Measurements from ENCODE around the gene CFAP206.

CFAP206 gene

GRCh38 chr6:87407561-87407900 is 241 bp upstream of the CFAP206 start:
- peak overlapping the region; percentile 73 for H3K4me3 ChIP-seq (ENCODE audit: low read depth, low read length)
- TF ChIP-seq, protein P1, sequence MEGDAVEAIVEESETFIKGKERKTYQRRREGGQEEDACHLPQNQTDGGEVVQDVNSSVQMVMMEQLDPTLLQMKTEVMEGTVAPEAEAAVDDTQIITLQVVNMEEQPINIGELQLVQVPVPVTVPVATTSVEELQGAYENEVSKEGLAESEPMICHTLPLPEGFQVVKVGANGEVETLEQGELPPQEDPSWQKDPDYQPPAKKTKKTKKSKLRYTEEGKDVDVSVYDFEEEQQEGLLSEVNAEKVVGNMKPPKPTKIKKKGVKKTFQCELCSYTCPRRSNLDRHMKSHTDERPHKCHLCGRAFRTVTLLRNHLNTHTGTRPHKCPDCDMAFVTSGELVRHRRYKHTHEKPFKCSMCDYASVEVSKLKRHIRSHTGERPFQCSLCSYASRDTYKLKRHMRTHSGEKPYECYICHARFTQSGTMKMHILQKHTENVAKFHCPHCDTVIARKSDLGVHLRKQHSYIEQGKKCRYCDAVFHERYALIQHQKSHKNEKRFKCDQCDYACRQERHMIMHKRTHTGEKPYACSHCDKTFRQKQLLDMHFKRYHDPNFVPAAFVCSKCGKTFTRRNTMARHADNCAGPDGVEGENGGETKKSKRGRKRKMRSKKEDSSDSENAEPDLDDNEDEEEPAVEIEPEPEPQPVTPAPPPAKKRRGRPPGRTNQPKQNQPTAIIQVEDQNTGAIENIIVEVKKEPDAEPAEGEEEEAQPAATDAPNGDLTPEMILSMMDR (IDR thresholded peaks at IDR 0.05; ENCODE audit: low read depth, low read length): no peak
- TF ChIP-seq POLR2A (IDR thresholded peaks at IDR 0.05; ENCODE audit: extremely low read depth, insufficient read length) (no peak), MYC (IDR thresholded peaks at IDR 0.05; ENCODE audit: low read depth, low read length) (no peak), MAX (IDR thresholded peaks at IDR 0.05; ENCODE audit: low read depth, low read length) (no peak)
- DNase-seq (ENCODE audit: low read depth): no peak

DNA sequence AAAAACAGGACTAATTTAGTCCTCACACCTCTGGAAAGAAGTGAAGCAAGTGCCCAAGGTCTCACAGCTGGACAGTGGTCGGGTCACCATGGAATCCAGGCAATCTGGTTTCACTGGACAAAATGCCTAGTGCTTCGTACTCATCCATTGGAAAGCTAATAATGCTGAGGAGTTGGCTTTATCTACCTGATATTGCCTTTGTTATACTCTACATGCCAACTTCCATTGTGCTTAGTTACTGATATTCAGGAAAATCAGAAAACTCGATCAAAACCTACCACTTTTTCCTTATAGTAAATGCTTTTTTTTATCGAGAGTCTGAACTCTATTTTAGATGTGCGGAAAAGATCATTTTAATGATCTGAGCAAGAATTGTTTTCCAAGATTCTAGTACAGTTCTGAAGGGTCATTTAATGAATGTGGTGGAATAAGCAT is 966 bp downstream of the CFAP206 start:
- H3K4me3 ChIP-seq (ENCODE audit: low read depth, low read length): peak overlapping the region; percentile 73
- no peak for DNase-seq (ENCODE audit: low read depth)
- TF ChIP-seq MAX (IDR thresholded peaks at IDR 0.05; ENCODE audit: low read depth, low read length) (no peak), MYC (IDR thresholded peaks at IDR 0.05; ENCODE audit: low read depth, low read length) (no peak), POLR2A (IDR thresholded peaks at IDR 0.05; ENCODE audit: extremely low read depth, insufficient read length) (no peak)
- TF ChIP-seq, protein P1 (IDR thresholded peaks at IDR 0.05; ENCODE audit: low read depth, low read length): no peak

- no peak for TF ChIP-seq MAX (IDR thresholded peaks at IDR 0.05; ENCODE audit: low read depth, low read length)
- TF ChIP-seq, protein P1 (IDR thresholded peaks at IDR 0.05; ENCODE audit: low read depth, low read length): no peak
- no peak for TF ChIP-seq MYC (IDR thresholded peaks at IDR 0.05; ENCODE audit: low read depth, low read length)
- no peak for TF ChIP-seq POLR2A (IDR thresholded peaks at IDR 0.05; ENCODE audit: extremely low read depth, insufficient read length)
- DNase-seq (ENCODE audit: low read depth): no peak
- H3K4me3 ChIP-seq (ENCODE audit: low read depth, low read length): no peak overlapping the region
Observed at GRCh38 chr6:87419266-87419665, 11.5 kb downstream of the CFAP206 start.

DNA sequence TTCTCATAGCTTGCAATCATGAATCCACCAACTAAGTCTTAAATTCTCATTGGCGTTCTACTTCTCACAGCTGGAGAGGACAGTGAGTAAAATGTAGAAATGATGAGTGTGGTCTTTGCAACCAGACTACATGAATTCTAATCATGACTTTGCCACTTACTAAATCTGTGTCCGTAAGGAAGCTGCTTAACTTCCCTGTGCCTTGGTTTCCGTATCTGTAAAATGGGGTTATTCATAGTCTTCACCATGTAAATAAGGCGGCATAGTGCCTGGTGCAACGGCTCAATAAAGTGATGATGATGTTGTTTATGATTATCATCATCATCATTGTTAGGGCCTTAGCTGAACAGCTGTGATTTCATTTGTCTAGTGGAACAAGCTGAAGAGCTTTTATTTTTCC is 12.6 kb downstream of the CFAP206 start:
- TF ChIP-seq MYC (IDR thresholded peaks at IDR 0.05; ENCODE audit: low read depth, low read length) (no peak), MAX (IDR thresholded peaks at IDR 0.05; ENCODE audit: low read depth, low read length) (no peak), POLR2A (IDR thresholded peaks at IDR 0.05; ENCODE audit: extremely low read depth, insufficient read length) (no peak)
- TF ChIP-seq, protein P1 (IDR thresholded peaks at IDR 0.05; ENCODE audit: low read depth, low read length): no peak
- no peak for DNase-seq (ENCODE audit: low read depth)
- no peak overlapping the region for H3K4me3 ChIP-seq (ENCODE audit: low read depth, low read length)

- no peak for DNase-seq (ENCODE audit: low read depth)
- no peak overlapping the region for H3K4me3 ChIP-seq (ENCODE audit: low read depth, low read length)
- no peak for TF ChIP-seq MYC (IDR thresholded peaks at IDR 0.05; ENCODE audit: low read depth, low read length)
Observed at GRCh38 chr6:87421576-87421975, 13.8 kb downstream of the CFAP206 start.

GRCh38 chr6:87426789-87427188 is 19.0 kb downstream of the CFAP206 start:
- DNase-seq (ENCODE audit: low read depth): no peak
- no peak for TF ChIP-seq POLR2A (IDR thresholded peaks at IDR 0.05; ENCODE audit: extremely low read depth, insufficient read length)
- no peak for TF ChIP-seq MYC (IDR thresholded peaks at IDR 0.05; ENCODE audit: low read depth, low read length)
- no peak for TF ChIP-seq MAX (IDR thresholded peaks at IDR 0.05; ENCODE audit: low read depth, low read length)
- TF ChIP-seq, protein P1 (IDR thresholded peaks at IDR 0.05; ENCODE audit: low read depth, low read length): no peak
- H3K4me3 ChIP-seq (ENCODE audit: low read depth, low read length): no peak overlapping the region
